Astrocyte of the cerebellum (primary cell): ENCODE data around the gene ADAMTS17.

ENCODE experiments used
- DNase-seq: peaks from one replicate; pipeline ENCODE4 v3.0.0-alpha.2; 2011; ENCODE audit warnings: low read depth
- H3K4me3 ChIP-seq: 2 replicates; pipeline ENCODE4 v1.5.1; 2011; ENCODE audit warnings: mild to moderate bottlenecking, low read depth, low read length, moderate library complexity
- CTCF ChIP-seq: IDR thresholded peaks from 2 replicates; pipeline ENCODE4 v1.5.1; 2012; ENCODE audit warnings: low read length, low read depth, moderate library complexity, mild to moderate bottlenecking; ENCODE audit errors: missing control alignments
- in situ Hi-C: cut with HindIII; loops from 2 replicates; pipeline ENCODE4 v1.10.0; 2017; ENCODE audit warnings: low sequenced_read_pairs

ADAMTS17 gene

GRCh38 chr15:100101426-100102089, 240.2 kb downstream of the ADAMTS17 start:
- no peak for TF ChIP-seq CTCF
- DNase-seq, result no peak
- H3K4me3 ChIP-seq, result no peak overlapping the region
- in situ Hi-C loops, result no loop called here

GRCh38 chr15:100100926-100101325, 240.8 kb downstream of the ADAMTS17 start:
- DNase-seq, result no peak
- in situ Hi-C loops, result no loop called here
- no peak overlapping the region for H3K4me3 ChIP-seq
- no peak for TF ChIP-seq CTCF

- no peak for TF ChIP-seq CTCF
- no peak for DNase-seq
- in situ Hi-C loops, result no loop called here
- H3K4me3 ChIP-seq, result no peak overlapping the region
Measured at GRCh38 chr15:100099976-100100375, 241.8 kb downstream of the ADAMTS17 start.

GRCh38 chr15:100098705-100099104, 243.1 kb downstream of the ADAMTS17 start:
- in situ Hi-C loops, result no loop called here
- no peak for TF ChIP-seq CTCF

GRCh38 chr15:100097342-100098127, 244.2 kb downstream of the ADAMTS17 start:
- in situ Hi-C loops, result no loop called here
- H3K4me3 ChIP-seq, result no peak overlapping the region
- no peak for DNase-seq
- TF ChIP-seq CTCF, result no peak

More at GRCh38 chr15:100098705-100099104, 243.1 kb downstream of the ADAMTS17 start:
- no peak for DNase-seq
- H3K4me3 ChIP-seq, result no peak overlapping the region

GRCh38 chr15:100096700-100097099, 245.1 kb downstream of the ADAMTS17 start:
- TF ChIP-seq CTCF, result no peak
- in situ Hi-C loops, result no loop called here
- H3K4me3 ChIP-seq, result no peak overlapping the region
- DNase-seq, result no peak
